Embryonic facial prominence (tissue), 1 donor: ENCODE results near the gene GRIN3B.

Experiments
- DNase-seq: peaks from one replicate; pipeline ENCODE4 v3.0.0-alpha.2; 2016; ENCODE audit errors: extremely low spot score

The GRIN3B gene

GRCh38 chr19:1041835-1042685, 41.8 kb downstream of the GRIN3B start:
- no peak for DNase-seq

GRCh38 chr19:1042689-1043511, 42.7 kb downstream of the GRIN3B start:
- no peak for DNase-seq

GRCh38 chr19:1045247-1045603, 45.0 kb downstream of the GRIN3B start:
- DNase-seq = no peak

- DNase-seq = no peak
These were observed 46.0 kb downstream of the GRIN3B start for GRCh38 chr19:1046117-1046626.

GRCh38 chr19:1046836-1047695, 46.8 kb downstream of the GRIN3B start:
- DNase-seq = no peak

GRCh38 chr19:1047696-1048147, 47.5 kb downstream of the GRIN3B start:
- no peak for DNase-seq

GRCh38 chr19:1049106-1049505, 48.9 kb downstream of the GRIN3B start:
- DNase-seq = no peak

- no peak for DNase-seq
These were observed 49.6 kb downstream of the GRIN3B start for GRCh38 chr19:1049800-1050199.

- DNase-seq = no peak
These were observed 51.0 kb downstream of the GRIN3B start for GRCh38 chr19:1050989-1051788.

GRCh38 chr19:1051791-1052190, 51.6 kb downstream of the GRIN3B start:
- DNase-seq = no peak

- DNase-seq = no peak
These were observed 52.2 kb downstream of the GRIN3B start for GRCh38 chr19:1052349-1052975.

GRCh38 chr19:1053176-1054101, 53.2 kb downstream of the GRIN3B start:
- DNase-seq = no peak

- no peak for DNase-seq
These were observed 54.1 kb downstream of the GRIN3B start for GRCh38 chr19:1054102-1055027.

- DNase-seq = no peak
These were observed 54.8 kb downstream of the GRIN3B start for GRCh38 chr19:1055028-1055425.

- DNase-seq = no peak
These were observed 55.8 kb downstream of the GRIN3B start for GRCh38 chr19:1055886-1056620.

GRCh38 chr19:1057176-1057855, 57.1 kb downstream of the GRIN3B start:
- DNase-seq = no peak

GRCh38 chr19:1058112-1058511, 57.9 kb downstream of the GRIN3B start:
- DNase-seq = no peak
